ENCODE results near the gene ACTMAP. TPM values are rescaled to one million over a fixed set of nuclear protein-coding genes. Genes with fewer than 3 reads are reported as not detected.
A peak's percentile ranks its signal among the peaks of the same experiment; 100 is the strongest.

Gene ACTMAP
- total and polyA plus RNA-seq, 2 of the 13 experiments (the other 11 are each of a cell fraction or from before 2014, with no cell fraction given) = 2.2 to 7.9 TPM

DNA sequence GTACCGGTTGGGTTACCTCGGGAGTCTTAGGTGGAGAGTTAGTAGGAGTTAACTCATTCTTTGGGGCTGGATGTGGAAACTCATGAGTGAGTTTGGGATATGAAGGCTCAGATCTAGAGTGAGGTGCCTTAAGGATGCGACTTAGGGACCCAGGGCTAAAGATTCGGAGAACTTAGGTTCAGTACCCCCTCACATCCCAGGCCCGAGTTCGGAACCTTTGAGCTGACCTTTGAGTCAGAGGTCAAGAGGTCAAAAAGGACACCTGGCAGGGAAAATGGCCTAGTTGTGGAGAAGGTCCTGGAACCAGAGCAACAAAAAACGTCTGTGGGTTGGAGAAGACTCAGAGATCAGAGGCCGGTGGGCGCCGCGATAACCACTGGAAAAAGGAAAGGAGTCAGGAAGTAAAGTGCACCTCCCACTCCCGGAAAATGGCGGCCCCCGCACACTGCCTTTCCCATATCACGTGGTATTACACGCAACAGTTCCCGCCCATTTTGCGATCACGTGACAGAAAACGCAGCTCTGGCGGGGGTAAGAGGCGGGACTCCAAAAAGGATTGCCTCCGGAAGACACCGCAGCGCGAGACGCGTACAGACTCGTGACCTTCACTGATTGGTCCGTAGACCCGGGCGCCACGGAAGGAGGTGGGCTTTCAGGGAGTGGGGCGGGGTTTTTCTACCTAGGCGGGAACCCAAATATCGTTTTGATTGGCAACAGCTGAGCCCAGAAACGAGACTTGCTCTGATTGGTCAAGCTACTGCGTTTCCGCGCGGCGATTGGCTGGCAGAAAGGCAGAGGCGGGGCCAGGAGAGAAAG, at the start of gene ACTMAP (continued):
- TF ChIP-seq ZNF512 (CRISPR knock-in tag; IDR thresholded peaks at IDR 0.05) (no peak), ZSCAN25 (CRISPR knock-in tag; IDR thresholded peaks at IDR 0.05) (no peak), ZNF142 (CRISPR knock-in tag; IDR thresholded peaks at IDR 0.05) (no peak), DNMT1 (CRISPR knock-in tag; IDR thresholded peaks at IDR 0.05) (no peak), ZNF788 (CRISPR knock-in tag; IDR thresholded peaks at IDR 0.05; ENCODE audit: borderline replicate concordance) (no peak), NCOA5 (CRISPR knock-in tag; IDR thresholded peaks at IDR 0.05) (no peak), KLF11 (CRISPR knock-in tag; IDR thresholded peaks at IDR 0.05) (no peak; the same call in 1 of the 2 replicates), ZNF350 (CRISPR knock-in tag; IDR thresholded peaks at IDR 0.05; ENCODE audit: borderline replicate concordance, low read depth) (no peak), ZNF431 (CRISPR knock-in tag; IDR thresholded peaks at IDR 0.05; ENCODE audit: borderline replicate concordance, low read depth) (peak; percentile 41; the same call in 1 of the 2 replicates), ZNF644 (CRISPR knock-in tag; IDR thresholded peaks at IDR 0.05; ENCODE audit: low read depth) (no peak), TOE1 (CRISPR knock-in tag; IDR thresholded peaks at IDR 0.05) (no peak), ZKSCAN8 (CRISPR knock-in tag; IDR thresholded peaks at IDR 0.05; ENCODE audit: borderline replicate concordance) (no peak), HMGA1 (CRISPR knock-in tag; conservative IDR thresholded peaks at IDR 0.05) (no peak), E2F2 (CRISPR knock-in tag; IDR thresholded peaks at IDR 0.05; ENCODE audit: borderline replicate concordance) (no peak)
- TF ChIP-seq, protein P1, sequence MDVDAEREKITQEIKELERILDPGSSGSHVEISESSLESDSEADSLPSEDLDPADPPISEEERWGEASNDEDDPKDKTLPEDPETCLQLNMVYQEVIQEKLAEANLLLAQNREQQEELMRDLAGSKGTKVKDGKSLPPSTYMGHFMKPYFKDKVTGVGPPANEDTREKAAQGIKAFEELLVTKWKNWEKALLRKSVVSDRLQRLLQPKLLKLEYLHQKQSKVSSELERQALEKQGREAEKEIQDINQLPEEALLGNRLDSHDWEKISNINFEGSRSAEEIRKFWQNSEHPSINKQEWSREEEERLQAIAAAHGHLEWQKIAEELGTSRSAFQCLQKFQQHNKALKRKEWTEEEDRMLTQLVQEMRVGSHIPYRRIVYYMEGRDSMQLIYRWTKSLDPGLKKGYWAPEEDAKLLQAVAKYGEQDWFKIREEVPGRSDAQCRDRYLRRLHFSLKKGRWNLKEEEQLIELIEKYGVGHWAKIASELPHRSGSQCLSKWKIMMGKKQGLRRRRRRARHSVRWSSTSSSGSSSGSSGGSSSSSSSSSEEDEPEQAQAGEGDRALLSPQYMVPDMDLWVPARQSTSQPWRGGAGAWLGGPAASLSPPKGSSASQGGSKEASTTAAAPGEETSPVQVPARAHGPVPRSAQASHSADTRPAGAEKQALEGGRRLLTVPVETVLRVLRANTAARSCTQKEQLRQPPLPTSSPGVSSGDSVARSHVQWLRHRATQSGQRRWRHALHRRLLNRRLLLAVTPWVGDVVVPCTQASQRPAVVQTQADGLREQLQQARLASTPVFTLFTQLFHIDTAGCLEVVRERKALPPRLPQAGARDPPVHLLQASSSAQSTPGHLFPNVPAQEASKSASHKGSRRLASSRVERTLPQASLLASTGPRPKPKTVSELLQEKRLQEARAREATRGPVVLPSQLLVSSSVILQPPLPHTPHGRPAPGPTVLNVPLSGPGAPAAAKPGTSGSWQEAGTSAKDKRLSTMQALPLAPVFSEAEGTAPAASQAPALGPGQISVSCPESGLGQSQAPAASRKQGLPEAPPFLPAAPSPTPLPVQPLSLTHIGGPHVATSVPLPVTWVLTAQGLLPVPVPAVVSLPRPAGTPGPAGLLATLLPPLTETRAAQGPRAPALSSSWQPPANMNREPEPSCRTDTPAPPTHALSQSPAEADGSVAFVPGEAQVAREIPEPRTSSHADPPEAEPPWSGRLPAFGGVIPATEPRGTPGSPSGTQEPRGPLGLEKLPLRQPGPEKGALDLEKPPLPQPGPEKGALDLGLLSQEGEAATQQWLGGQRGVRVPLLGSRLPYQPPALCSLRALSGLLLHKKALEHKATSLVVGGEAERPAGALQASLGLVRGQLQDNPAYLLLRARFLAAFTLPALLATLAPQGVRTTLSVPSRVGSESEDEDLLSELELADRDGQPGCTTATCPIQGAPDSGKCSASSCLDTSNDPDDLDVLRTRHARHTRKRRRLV (CRISPR knock-in tag; IDR thresholded peaks at IDR 0.05) = no peak
